ENCODE results near the gene DVL2. TPM values are rescaled to one million over a fixed set of nuclear protein-coding genes. Genes with fewer than 3 reads are reported as not detected.
A peak's percentile ranks its signal among the peaks of the same experiment; 100 is the strongest.

The DVL2 gene
- total and polyA plus RNA-seq, 2 of the 13 experiments (the other 11 are each of a cell fraction or from before 2014, with no cell fraction given) = 5.7 to 38.2 TPM

- TF ChIP-seq ZBTB33 (CRISPR knock-in tag; IDR thresholded peaks at IDR 0.05) (no peak), SOX13 (IDR thresholded peaks at IDR 0.05) (peak; percentile 26; the same call in 1 of the 2 replicates), SOX13 (CRISPR knock-in tag; conservative IDR thresholded peaks at IDR 0.05 in 1 of 2, IDR thresholded peaks at IDR 0.05 in 1 of 2) (peak in 1 of 2 experiments; percentile 5; a peak in 1 of 4 replicates), FOXK2 (IDR thresholded peaks at IDR 0.05) (no peak), GTF3A (CRISPR knock-in tag; conservative IDR thresholded peaks at IDR 0.05) (no peak; the same call in 1 of the 2 replicates), NCOA2 (CRISPR knock-in tag; IDR thresholded peaks at IDR 0.05) (peak; percentile 21; the same call in 1 of the 2 replicates), ZNF30 (CRISPR knock-in tag; IDR thresholded peaks at IDR 0.05) (no peak), AKNA (CRISPR knock-in tag; IDR thresholded peaks at IDR 0.05; ENCODE audit: borderline replicate concordance) (no peak), AKAP8 (CRISPR knock-in tag; IDR thresholded peaks at IDR 0.05) (peak; percentile 53; the same call in 1 of the 2 replicates), BRD4 (CRISPR knock-in tag; IDR thresholded peaks at IDR 0.05) (no peak), GABPB1 (CRISPR knock-in tag; IDR thresholded peaks at IDR 0.05) (peak; percentile 88), ZNF788 (CRISPR knock-in tag; IDR thresholded peaks at IDR 0.05; ENCODE audit: borderline replicate concordance) (peak; percentile 48; the same call in 1 of the 2 replicates), AGO1 (IDR thresholded peaks at IDR 0.05; ENCODE audit: low read depth, low read length, poor library complexity, severe bottlenecking) (peak; percentile 99), NCOA1 (CRISPR knock-in tag; IDR thresholded peaks at IDR 0.05) (0 out of 2 replicates have a peak, but pooled peaks have one; percentile 23), ZSCAN9 (CRISPR knock-in tag; IDR thresholded peaks at IDR 0.05; ENCODE audit: borderline replicate concordance) (no peak), RFXANK (CRISPR knock-in tag; IDR thresholded peaks at IDR 0.05) (no peak), FOXC1 (CRISPR knock-in tag; IDR thresholded peaks at IDR 0.05; ENCODE audit: borderline replicate concordance) (peak; percentile 25; the same call in 1 of the 2 replicates), ZNF687 (CRISPR knock-in tag; IDR thresholded peaks at IDR 0.05) (peak; percentile 88)
Observed at GRCh38 chr17:7219812-7220592, 14.3 kb downstream of the DVL2 start, which contains the start of the genes ACADVL and DLG4 (continued).

All from HepG2 (cell line).